ACC112 (cell line): Measurements from ENCODE around the gene MEX3B.
A peak's percentile ranks its signal among the peaks of the same experiment; 100 is the strongest.

Source experiments
- H2AFZ ChIP-seq: fragments of 200-600 bp; sonication (generic); one replicate; pipeline ENCODE4 v1.6.0; 2017; ENCODE audit warnings: antibody characterized with exemption, low read length; ENCODE audit not compliant: unreplicated experiment
- H3K27ac ChIP-seq: fragments of 200-600 bp; sonication (generic); 2 replicates; pipeline ENCODE4 v1.5.1; 2014; ENCODE audit warnings: low read depth, mild to moderate bottlenecking, antibody characterized with exemption, low read length, moderate library complexity
- H3K27me3 ChIP-seq: fragments of 200-600 bp; sonication (generic); 2 replicates; pipeline ENCODE4 v1.6.1; 2014; ENCODE audit warnings: mild to moderate bottlenecking, antibody characterized with exemption, low read length, moderate library complexity, mixed read lengths; ENCODE audit not compliant: insufficient read depth
- H3K36me3 ChIP-seq: fragments of 200-600 bp; sonication (generic); 2 replicates; pipeline ENCODE4 v1.6.1; 2016; ENCODE audit warnings: mild to moderate bottlenecking, antibody characterized with exemption, low read length, moderate library complexity, mixed read lengths; ENCODE audit not compliant: insufficient read depth
- H3K4me1 ChIP-seq: fragments of 200-600 bp; sonication (generic); one replicate; pipeline ENCODE4 v1.6.1; 2016; ENCODE audit warnings: low read length, mixed read lengths; ENCODE audit not compliant: insufficient read depth, unreplicated experiment, control insufficient read depth
- H3K4me3 ChIP-seq: fragments of 200-600 bp; sonication (generic); 2 replicates; pipeline ENCODE4 v1.5.1; 2014; ENCODE audit warnings: mild to moderate bottlenecking, low read depth, low read length
- H3K79me2 ChIP-seq: fragments of 200-600 bp; sonication (generic); one replicate; pipeline ENCODE4 v1.6.0; 2016; ENCODE audit warnings: low read length; ENCODE audit not compliant: control insufficient read depth, unreplicated experiment, insufficient read depth

MEX3B gene

DNA sequence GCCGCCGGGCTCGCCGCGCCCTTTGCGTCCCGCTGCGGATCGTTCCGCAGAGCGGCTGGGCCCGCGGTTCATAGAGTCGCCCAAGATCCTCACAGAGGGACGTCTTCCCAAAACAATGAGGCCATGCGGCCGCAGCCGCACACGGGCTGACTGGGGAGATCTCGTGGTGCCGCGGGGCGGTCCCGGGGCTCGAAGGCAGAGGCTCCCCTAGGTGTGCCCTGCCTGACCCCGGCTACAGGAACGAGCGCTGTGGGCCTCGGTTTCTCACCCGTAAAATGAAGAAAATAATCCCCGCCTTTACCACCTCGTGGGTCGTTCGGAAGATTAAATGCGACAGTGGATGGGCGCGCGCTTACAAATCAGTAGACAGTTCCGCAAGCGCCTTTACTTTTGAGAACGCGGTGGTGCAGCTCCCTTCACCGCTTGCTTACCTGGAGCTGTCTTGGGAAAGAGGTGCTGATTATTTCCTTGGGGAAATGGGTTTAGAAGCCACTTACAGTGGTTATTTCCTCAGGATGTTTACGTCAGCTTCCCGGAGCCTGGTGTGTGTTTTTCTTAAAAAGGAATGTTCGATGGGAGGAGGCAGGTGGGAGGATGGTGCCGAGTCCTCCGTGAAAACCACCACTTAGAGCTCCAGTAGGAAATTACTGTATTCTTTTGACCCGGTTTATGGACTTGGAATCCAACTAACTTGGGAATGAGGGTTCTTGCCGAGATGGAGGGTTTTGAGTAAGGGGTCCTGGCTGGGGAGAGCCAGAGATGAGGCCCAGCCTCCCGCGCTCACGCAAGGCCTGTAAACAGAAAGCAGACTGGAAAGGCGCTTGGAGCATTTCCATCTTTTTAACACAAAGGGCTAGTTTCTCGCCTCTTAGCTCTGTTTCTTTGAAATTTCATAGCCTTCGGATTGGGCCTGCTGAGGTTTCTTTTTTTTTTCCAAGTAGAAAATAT is 1.9 kb upstream of the MEX3B start:
- H3K4me3 ChIP-seq: peak overlapping the region; percentile 94
- H3K27me3 ChIP-seq: peaks cover 30% of the 10 kb centered on the region
- no peaks in the 10 kb centered on the region for H3K36me3 ChIP-seq
- H3K79me2 ChIP-seq: no peaks in the 10 kb centered on the region
- no peaks in the 10 kb centered on the region for H3K4me1 ChIP-seq
- no peak overlapping the region for H3K27ac ChIP-seq
- H2AFZ ChIP-seq: peak overlapping the region; percentile 75

DNA sequence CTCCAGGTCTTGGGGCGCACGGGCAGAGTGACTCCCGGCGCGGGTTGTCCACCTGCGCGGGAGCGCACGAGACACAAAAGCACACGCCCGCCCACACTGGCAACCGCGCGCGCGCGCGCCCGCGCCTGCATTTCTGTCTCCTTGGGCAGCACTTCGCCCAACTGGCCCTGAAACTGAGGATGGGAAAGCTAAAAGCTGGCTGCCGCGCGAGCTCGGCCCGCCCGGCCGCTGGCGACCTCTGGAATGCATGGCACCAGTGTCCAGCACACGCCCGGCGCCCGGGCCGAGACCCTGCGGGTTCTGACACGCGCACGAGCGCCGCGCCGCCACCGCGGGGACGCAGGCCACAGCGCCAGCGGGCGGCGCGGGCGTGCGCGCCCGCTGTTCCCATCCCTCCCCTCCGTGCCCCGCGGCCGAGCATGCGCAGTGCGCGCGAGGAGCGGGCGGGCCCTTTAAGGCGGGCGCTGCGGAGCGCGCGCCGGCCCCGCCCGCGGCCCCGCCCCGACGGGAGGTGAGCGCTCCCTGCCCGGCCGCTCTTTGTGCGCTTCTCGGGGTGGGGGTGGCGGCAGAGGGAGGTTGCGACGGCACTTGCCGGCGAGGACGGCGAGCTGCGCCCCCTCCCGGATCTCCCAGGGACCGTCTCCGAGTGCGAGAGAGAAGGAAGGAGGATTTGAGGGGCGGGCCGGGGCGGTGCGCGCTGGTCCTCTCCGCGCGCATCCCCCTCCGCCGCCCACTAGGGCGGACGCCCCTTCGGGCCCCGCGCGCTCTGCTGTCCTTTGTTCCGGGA is 1.0 kb upstream of the MEX3B start:
- H3K27ac ChIP-seq: peak overlapping the region; percentile 44; the same call in 1 of the 2 replicates
- no peaks in the 10 kb centered on the region for H3K4me1 ChIP-seq
- H2AFZ ChIP-seq: peak overlapping the region; percentile 77
- no peaks in the 10 kb centered on the region for H3K36me3 ChIP-seq
- H3K4me3 ChIP-seq: peak overlapping the region; percentile 94
- H3K27me3 ChIP-seq: peaks cover 30% of the 10 kb centered on the region
- no peaks in the 10 kb centered on the region for H3K79me2 ChIP-seq

DNA sequence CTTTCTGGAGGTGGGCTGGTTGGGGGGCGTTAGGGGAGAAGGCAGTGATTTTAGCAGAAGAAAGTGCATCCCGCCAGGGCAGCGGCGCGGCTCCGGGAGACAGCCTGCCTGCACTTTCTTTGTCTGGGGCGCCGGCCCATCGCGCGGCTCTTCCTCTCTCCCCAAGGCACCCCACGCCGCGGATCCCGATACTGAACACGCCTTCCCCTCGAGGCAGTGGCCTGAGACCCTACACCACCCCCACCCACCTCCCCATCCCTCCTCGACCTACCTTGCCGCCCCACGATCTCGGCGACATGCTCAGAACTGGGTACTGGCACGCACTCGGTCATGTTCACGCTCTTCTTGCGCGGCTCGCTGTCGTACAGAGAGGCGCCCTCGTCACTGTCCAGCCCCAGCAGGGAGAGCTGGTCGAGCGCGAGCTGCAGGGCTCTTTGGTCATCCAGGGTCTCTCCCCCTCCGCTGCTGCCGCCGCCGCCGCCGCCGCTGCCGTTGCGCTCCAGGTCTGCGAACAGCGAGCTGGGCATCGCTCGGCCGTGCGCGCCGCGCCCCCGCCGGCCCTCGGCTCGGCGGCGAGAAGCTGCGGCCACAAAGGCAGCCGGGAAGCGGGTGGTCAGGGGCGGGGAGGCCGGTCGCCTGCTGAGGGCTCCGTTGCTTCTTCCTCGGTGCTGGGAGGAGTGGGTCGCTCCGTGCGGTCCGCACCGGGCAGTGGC is 483 bp downstream of the MEX3B start:
- Histone ChIP-seq H3K27me3 (peaks cover 30% of the 10 kb centered on the region), H3K27ac (peak overlapping the region; percentile 25; the same call in 1 of the 2 replicates)

DNA sequence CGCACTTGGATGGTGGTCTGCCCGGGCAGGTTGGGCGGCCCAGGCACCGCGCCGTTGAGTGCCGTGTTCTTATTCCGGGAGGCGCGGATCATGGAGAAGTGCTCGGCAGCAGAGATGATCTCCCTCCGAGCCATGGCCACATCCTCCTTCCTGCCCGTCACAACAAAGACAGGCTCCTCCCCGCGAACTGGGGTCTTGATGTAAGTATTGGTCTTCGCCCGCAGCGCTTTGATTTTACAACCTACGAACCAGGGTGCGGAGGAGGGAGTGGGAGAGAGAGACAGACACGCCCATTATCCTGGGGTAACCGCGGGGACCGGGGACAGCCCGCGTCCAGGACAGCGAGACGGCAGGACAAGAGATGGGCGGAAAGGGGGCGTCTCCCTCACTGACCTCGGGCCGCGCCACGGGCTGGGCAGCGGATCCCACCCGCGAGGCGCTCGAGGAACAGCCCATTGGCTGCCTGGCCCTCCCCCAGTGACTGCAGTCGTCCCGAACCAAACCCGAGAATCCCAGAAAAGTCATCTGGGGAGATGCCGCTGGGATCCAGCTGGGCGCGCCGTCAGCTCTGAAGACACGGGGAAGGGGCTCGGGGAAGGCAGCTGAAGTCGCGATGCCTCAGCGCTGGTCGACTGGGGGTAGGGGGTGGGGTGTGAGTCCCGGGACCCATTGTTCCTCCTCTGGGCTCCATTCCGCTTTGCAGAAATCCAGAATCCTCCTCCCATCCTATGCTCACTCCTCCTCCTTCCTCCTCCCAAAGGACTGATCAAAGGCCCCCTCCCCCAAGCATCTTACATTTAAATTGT is 1.2 kb downstream of the MEX3B start:
- no peak overlapping the region for H3K27ac ChIP-seq
- no peaks in the 10 kb centered on the region for H3K4me1 ChIP-seq
- H3K79me2 ChIP-seq: no peaks in the 10 kb centered on the region
- peak overlapping the region; percentile 94 for H3K4me3 ChIP-seq
- peak overlapping the region; percentile 74 for H2AFZ ChIP-seq
- no peaks in the 10 kb centered on the region for H3K36me3 ChIP-seq
- H3K27me3 ChIP-seq: peaks cover 24% of the 10 kb centered on the region

More for the DNA sequence above, 483 bp downstream of the MEX3B start:
- peak overlapping the region; percentile 74 for H2AFZ ChIP-seq
- H3K4me1 ChIP-seq: no peaks in the 10 kb centered on the region
- peak overlapping the region; percentile 94 for H3K4me3 ChIP-seq
- H3K79me2 ChIP-seq: no peaks in the 10 kb centered on the region
- no peaks in the 10 kb centered on the region for H3K36me3 ChIP-seq

DNA sequence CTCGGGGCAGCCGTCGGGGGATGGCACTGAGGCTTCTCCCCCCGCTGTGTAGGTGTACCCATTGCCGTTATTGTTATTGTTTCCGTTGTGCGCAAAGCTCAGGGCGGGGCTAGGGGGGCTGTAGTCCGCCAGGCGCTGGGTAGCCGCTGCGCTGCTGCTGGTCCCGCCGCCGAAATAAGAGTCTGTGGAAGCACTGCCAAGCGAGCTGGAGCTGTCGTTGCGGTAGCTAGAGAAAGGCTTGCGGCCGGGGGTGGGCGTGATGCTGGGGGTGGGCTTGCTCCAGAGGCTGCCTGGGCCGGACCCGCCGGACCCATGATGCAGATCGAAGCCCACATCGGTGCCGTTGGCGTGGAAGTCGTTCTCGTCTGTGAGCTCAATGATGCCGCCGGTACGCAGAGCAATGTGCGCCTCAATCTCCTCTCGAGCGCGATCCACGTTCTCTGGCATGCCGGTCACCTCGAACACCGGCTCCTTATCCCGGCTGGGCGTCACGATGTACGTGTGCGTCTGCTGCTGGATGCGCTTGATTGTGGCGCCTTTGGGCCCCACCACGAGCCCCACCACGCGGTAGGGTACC is 1.9 kb downstream of the MEX3B start:
- Histone ChIP-seq H2AFZ (peak overlapping the region; percentile 74), H3K4me3 (peak overlapping the region; percentile 94), H3K4me1 (no peaks in the 10 kb centered on the region), H3K36me3 (no peaks in the 10 kb centered on the region), H3K27me3 (peaks cover 17% of the 10 kb centered on the region), H3K79me2 (no peaks in the 10 kb centered on the region), H3K27ac (no peak overlapping the region)

DNA sequence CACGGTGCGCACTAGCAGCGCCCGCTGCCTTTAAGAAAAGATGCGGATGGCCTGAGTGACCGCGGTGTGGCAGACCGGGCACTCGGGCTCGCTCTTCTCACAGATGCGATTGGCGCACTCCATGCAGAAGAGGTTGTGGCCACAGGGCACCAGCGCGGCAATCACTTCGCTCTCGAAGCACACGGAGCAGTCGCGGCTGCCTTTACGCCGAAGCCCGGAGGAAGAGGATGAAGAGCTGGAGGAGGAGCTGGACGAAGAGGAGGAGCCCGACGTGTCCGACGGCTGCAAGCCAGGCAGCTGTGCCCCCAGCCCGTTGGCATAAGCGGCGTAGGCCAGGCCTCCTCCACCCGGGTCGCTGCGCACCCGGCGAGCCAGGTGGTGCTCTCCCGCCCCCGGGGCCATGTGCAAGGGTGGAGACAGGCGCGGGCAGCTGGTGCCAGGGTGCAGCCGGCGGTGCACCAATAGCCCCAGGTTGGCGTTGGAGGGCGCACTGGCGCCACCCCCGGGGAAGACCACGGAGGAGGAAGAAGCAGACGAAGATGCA is 2.6 kb downstream of the MEX3B start:
- Histone ChIP-seq H3K79me2 (no peaks in the 10 kb centered on the region), H2AFZ (no peak overlapping the region), H3K36me3 (no peaks in the 10 kb centered on the region), H3K4me1 (no peaks in the 10 kb centered on the region), H3K4me3 (peak overlapping the region; percentile 94; the same call in 1 of the 2 replicates), H3K27me3 (peaks cover 10% of the 10 kb centered on the region), H3K27ac (no peak overlapping the region)

DNA sequence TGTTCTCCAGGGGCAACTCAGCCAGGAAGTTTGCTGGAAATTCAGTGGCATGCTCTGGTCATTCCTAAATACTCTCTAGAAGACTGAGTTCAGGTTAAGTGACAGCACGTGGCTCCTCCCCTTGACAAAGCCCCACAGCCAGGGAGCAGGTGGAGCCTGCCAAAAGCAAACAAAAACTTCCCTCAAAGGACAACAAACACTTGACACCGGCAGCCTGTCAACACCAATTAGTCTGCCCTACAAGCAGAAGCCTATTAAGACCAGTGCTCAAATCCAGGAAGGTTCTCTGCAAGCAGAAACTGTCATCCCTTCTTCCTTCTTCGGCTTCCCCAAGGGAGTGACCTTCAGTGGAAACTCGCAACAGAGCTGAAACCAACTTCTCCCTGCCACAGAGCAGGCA is 5.0 kb downstream of the MEX3B start:
- H3K36me3 ChIP-seq: no peaks in the 10 kb centered on the region
- H2AFZ ChIP-seq: no peak overlapping the region
- H3K79me2 ChIP-seq: no peaks in the 10 kb centered on the region
- no peak overlapping the region for H3K4me3 ChIP-seq
- no peak overlapping the region for H3K27ac ChIP-seq
- H3K4me1 ChIP-seq: no peaks in the 10 kb centered on the region
- no peaks in the 10 kb centered on the region for H3K27me3 ChIP-seq

DNA sequence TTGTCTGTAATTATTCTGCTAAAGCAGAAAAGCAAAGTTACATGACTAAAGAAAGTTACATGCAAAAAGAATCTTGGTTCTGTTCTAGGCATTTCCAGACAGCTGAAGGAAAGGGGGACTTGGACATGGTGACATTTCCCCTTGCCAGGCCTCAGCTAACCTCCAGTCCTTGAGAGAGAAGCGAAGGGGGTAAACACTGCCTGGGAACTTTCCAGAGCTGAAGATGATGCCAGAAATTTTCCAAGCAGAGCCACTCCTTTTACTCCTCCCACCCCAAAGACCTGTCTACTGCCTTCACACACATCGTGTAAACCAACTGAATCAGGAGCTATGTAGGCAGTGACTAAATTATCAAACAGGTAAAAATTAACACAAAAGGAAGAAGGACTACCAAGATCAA is 5.4 kb downstream of the MEX3B start:
- H3K27me3 ChIP-seq: no peaks in the 10 kb centered on the region
- H3K4me3 ChIP-seq: no peak overlapping the region
- no peak overlapping the region for H2AFZ ChIP-seq
- H3K36me3 ChIP-seq: no peaks in the 10 kb centered on the region
- no peaks in the 10 kb centered on the region for H3K4me1 ChIP-seq
- no peaks in the 10 kb centered on the region for H3K79me2 ChIP-seq
- H3K27ac ChIP-seq: no peak overlapping the region

DNA sequence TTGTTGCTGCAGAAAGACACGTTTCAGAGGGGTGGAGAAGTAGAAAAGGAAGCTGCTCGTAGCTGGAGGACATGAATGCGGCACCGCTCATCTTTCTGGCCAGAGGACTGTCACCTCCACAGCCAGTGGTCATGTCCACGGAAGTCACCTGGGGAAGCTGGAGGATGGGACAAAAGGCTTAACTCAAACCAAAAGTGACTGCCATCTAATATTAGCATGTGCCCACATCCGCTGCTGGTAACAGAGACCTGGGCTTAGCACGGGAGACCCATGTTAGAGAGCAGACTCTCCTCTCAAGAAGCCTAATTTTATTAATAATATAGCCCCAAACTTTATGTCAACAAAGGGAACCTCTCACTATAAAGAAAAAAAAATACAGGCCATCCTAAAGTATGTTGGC is 5.9 kb downstream of the MEX3B start:
- no peak overlapping the region for H3K27ac ChIP-seq
- H3K36me3 ChIP-seq: no peaks in the 10 kb centered on the region
- H2AFZ ChIP-seq: no peak overlapping the region
- H3K27me3 ChIP-seq: no peaks in the 10 kb centered on the region
- H3K4me1 ChIP-seq: no peaks in the 10 kb centered on the region
- H3K4me3 ChIP-seq: no peak overlapping the region
- H3K79me2 ChIP-seq: no peaks in the 10 kb centered on the region
